ENCODE measurements around the gene ABCC8.
"Not testable (repeated sequence)": the region's sequence is repeated elsewhere in the genome, so short reads cannot be mapped to it uniquely, and the experiment has no call there.

ABCC8 gene

GRCh38 chr11:17428261-17428660 is 48.4 kb downstream of the ABCC8 start:
- Histone ChIP-seq H2AFZ (ENCODE audit: low read length) (no peak overlapping the region), H3K9ac (ENCODE audit: low read length) (no peak overlapping the region), H3K4me1 (ENCODE audit: insufficient read depth, low read length, severe bottlenecking) (no peaks in the 10 kb centered on the region), H3F3A (ENCODE audit: insufficient read depth, low read length) (no peaks in the 10 kb centered on the region), H3K9me2 (ENCODE audit: low read depth, low read length) (no peaks in the 10 kb centered on the region), H3K27ac (ENCODE audit: low read depth, low read length, poor library complexity, severe bottlenecking) (no peak overlapping the region), H3K36me3 (ENCODE audit: insufficient read depth, low read length) (no peaks in the 10 kb centered on the region), H3K79me2 (ENCODE audit: insufficient read depth, low read length) (no peaks in the 10 kb centered on the region), H3K4me2 (ENCODE audit: low read length) (no peak overlapping the region), H3K4me3 (ENCODE audit: low read depth, low read length, poor library complexity, severe bottlenecking) (no peak overlapping the region), H3K27me3 (ENCODE audit: insufficient read depth, low read length) (peaks cover 10% of the 10 kb centered on the region; the same call in 1 of the 2 replicates), H3K9me3 (ENCODE audit: low read length) (no peaks in the 10 kb centered on the region), H4K20me1 (ENCODE audit: insufficient read depth, low read length) (no peaks in the 10 kb centered on the region)
- TF ChIP-seq EZH2 (IDR thresholded peaks at IDR 0.05; ENCODE audit: borderline replicate concordance, low read length) (no peak), CTCF (IDR thresholded peaks at IDR 0.05; ENCODE audit: low read length) (no peak)

GRCh38 chr11:17426233-17426632 is 50.4 kb downstream of the ABCC8 start:
- H3K4me3 ChIP-seq (ENCODE audit: low read depth, low read length, poor library complexity, severe bottlenecking); H3K9me2 ChIP-seq (ENCODE audit: low read depth, low read length); H4K20me1 ChIP-seq (ENCODE audit: insufficient read depth, low read length); H3K9ac ChIP-seq (ENCODE audit: low read length); H3K79me2 ChIP-seq (ENCODE audit: insufficient read depth, low read length); H3K4me1 ChIP-seq (ENCODE audit: insufficient read depth, low read length, severe bottlenecking); H3K4me2 ChIP-seq (ENCODE audit: low read length); H2AFZ ChIP-seq (ENCODE audit: low read length); H3K36me3 ChIP-seq (ENCODE audit: insufficient read depth, low read length); H3K9me3 ChIP-seq (ENCODE audit: low read length); H3K27ac ChIP-seq (ENCODE audit: low read depth, low read length, poor library complexity, severe bottlenecking); H3F3A ChIP-seq (ENCODE audit: insufficient read depth, low read length): not testable (repeated sequence)
- peaks cover 14% of the 10 kb centered on the region; the same call in 1 of the 2 replicates for H3K27me3 ChIP-seq (ENCODE audit: insufficient read depth, low read length)

- no peak overlapping the region for H3K9ac ChIP-seq (ENCODE audit: low read length)
- H3K79me2 ChIP-seq (ENCODE audit: insufficient read depth, low read length) = no peaks in the 10 kb centered on the region
- H3K9me2 ChIP-seq (ENCODE audit: low read depth, low read length) = no peaks in the 10 kb centered on the region
- H4K20me1 ChIP-seq (ENCODE audit: insufficient read depth, low read length) = no peaks in the 10 kb centered on the region
- H3K4me3 ChIP-seq (ENCODE audit: low read depth, low read length, poor library complexity, severe bottlenecking) = no peak overlapping the region
- H3K9me3 ChIP-seq (ENCODE audit: low read length) = no peaks in the 10 kb centered on the region
- TF ChIP-seq EZH2 (IDR thresholded peaks at IDR 0.05; ENCODE audit: borderline replicate concordance, low read length) (no peak), CTCF (IDR thresholded peaks at IDR 0.05; ENCODE audit: low read length) (no peak)
- H3K36me3 ChIP-seq (ENCODE audit: insufficient read depth, low read length) = no peaks in the 10 kb centered on the region
- no peaks in the 10 kb centered on the region for H3F3A ChIP-seq (ENCODE audit: insufficient read depth, low read length)
- no peak overlapping the region for H3K27ac ChIP-seq (ENCODE audit: low read depth, low read length, poor library complexity, severe bottlenecking)
- H3K4me1 ChIP-seq (ENCODE audit: insufficient read depth, low read length, severe bottlenecking) = no peaks in the 10 kb centered on the region
- peaks cover 26% of the 10 kb centered on the region for H3K27me3 ChIP-seq (ENCODE audit: insufficient read depth, low read length)
- no peak overlapping the region for H2AFZ ChIP-seq (ENCODE audit: low read length)
- no peak overlapping the region for H3K4me2 ChIP-seq (ENCODE audit: low read length)
These were observed 52.9 kb downstream of the ABCC8 start for GRCh38 chr11:17423533-17424310.

GRCh38 chr11:17421781-17422180 is 54.9 kb downstream of the ABCC8 start:
- Histone ChIP-seq H3K9me2 (ENCODE audit: low read depth, low read length) (no peaks in the 10 kb centered on the region), H3K4me3 (ENCODE audit: low read depth, low read length, poor library complexity, severe bottlenecking) (no peak overlapping the region), H3K27ac (ENCODE audit: low read depth, low read length, poor library complexity, severe bottlenecking) (no peak overlapping the region), H3K36me3 (ENCODE audit: insufficient read depth, low read length) (no peaks in the 10 kb centered on the region), H3K4me1 (ENCODE audit: insufficient read depth, low read length, severe bottlenecking) (no peaks in the 10 kb centered on the region), H3K4me2 (ENCODE audit: low read length) (no peak overlapping the region), H3K9ac (ENCODE audit: low read length) (no peak overlapping the region), H3F3A (ENCODE audit: insufficient read depth, low read length) (no peaks in the 10 kb centered on the region), H3K27me3 (ENCODE audit: insufficient read depth, low read length) (peaks cover 30% of the 10 kb centered on the region; the same call in 1 of the 2 replicates), H4K20me1 (ENCODE audit: insufficient read depth, low read length) (no peaks in the 10 kb centered on the region), H3K9me3 (ENCODE audit: low read length) (no peaks in the 10 kb centered on the region), H3K79me2 (ENCODE audit: insufficient read depth, low read length) (no peaks in the 10 kb centered on the region), H2AFZ (ENCODE audit: low read length) (no peak overlapping the region)
- TF ChIP-seq EZH2 (IDR thresholded peaks at IDR 0.05; ENCODE audit: borderline replicate concordance, low read length) (no peak), CTCF (IDR thresholded peaks at IDR 0.05; ENCODE audit: low read length) (no peak)

Measured in OCI-LY1 (cell line).